ENCODE results near the gene SPACA1.

DNA sequence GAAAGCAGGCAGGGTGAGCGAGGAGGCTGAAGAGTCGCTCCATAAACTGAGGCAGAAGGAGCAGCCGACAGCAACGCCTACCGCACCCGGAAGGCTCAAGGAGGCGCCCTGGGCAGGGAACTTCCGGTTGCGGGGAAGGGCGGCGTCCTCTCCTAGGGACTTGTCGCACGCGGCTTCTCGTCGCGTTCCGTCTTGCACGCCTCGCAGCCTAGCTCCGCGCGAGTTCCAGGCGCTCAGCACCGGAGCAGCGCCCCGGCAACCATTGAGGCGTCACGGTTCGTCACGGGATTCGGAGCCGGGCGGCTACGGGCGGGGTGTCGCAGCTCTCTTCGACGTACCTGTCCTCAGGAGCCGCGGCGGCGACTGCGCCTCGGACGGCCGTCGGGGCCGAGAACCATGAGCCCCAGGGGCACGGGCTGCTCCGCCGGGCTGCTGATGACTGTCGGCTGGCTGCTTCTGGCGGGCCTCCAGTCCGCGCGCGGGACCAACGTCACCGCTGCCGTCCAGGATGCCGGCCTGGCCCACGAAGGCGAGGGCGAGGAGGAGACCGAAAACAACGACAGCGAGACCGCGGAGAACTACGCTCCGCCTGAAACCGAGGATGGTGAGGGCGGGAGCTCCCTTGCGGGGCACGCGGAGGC is at the start of gene SPACA1:
- TF ChIP-seq, protein P1, sequence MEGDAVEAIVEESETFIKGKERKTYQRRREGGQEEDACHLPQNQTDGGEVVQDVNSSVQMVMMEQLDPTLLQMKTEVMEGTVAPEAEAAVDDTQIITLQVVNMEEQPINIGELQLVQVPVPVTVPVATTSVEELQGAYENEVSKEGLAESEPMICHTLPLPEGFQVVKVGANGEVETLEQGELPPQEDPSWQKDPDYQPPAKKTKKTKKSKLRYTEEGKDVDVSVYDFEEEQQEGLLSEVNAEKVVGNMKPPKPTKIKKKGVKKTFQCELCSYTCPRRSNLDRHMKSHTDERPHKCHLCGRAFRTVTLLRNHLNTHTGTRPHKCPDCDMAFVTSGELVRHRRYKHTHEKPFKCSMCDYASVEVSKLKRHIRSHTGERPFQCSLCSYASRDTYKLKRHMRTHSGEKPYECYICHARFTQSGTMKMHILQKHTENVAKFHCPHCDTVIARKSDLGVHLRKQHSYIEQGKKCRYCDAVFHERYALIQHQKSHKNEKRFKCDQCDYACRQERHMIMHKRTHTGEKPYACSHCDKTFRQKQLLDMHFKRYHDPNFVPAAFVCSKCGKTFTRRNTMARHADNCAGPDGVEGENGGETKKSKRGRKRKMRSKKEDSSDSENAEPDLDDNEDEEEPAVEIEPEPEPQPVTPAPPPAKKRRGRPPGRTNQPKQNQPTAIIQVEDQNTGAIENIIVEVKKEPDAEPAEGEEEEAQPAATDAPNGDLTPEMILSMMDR (IDR thresholded peaks at IDR 0.05), result no peak
- TF ChIP-seq POLR2A (IDR thresholded peaks at IDR 0.05), result no peak

All from body of pancreas (tissue), 4 donors.